Measurements from ENCODE around the gene ZNRF3. TPM values are rescaled to one million over a fixed set of nuclear protein-coding genes. Genes with fewer than 3 reads are reported as not detected.
"Not testable (repeated sequence)": the region's sequence is repeated elsewhere in the genome, so short reads cannot be mapped to it uniquely, and the experiment has no call there.

ZNRF3 gene
- total and polyA plus RNA-seq, 2 experiments from 2014 or later = 11.1 to 32.2 TPM

- TF ChIP-seq, protein P1, sequence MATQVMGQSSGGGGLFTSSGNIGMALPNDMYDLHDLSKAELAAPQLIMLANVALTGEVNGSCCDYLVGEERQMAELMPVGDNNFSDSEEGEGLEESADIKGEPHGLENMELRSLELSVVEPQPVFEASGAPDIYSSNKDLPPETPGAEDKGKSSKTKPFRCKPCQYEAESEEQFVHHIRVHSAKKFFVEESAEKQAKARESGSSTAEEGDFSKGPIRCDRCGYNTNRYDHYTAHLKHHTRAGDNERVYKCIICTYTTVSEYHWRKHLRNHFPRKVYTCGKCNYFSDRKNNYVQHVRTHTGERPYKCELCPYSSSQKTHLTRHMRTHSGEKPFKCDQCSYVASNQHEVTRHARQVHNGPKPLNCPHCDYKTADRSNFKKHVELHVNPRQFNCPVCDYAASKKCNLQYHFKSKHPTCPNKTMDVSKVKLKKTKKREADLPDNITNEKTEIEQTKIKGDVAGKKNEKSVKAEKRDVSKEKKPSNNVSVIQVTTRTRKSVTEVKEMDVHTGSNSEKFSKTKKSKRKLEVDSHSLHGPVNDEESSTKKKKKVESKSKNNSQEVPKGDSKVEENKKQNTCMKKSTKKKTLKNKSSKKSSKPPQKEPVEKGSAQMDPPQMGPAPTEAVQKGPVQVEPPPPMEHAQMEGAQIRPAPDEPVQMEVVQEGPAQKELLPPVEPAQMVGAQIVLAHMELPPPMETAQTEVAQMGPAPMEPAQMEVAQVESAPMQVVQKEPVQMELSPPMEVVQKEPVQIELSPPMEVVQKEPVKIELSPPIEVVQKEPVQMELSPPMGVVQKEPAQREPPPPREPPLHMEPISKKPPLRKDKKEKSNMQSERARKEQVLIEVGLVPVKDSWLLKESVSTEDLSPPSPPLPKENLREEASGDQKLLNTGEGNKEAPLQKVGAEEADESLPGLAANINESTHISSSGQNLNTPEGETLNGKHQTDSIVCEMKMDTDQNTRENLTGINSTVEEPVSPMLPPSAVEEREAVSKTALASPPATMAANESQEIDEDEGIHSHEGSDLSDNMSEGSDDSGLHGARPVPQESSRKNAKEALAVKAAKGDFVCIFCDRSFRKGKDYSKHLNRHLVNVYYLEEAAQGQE (IDR thresholded peaks at IDR 0.05; ENCODE audit: unreplicated experiment) = no peak
- TF ChIP-seq ETS1 (IDR thresholded peaks at IDR 0.05) = no peak
- TF ChIP-seq ZNF114 (CRISPR knock-in tag; IDR thresholded peaks at IDR 0.05) = no peak
- no peak for TF ChIP-seq ZNF462 (CRISPR knock-in tag; IDR thresholded peaks at IDR 0.05)
- no peak for TF ChIP-seq STAT1 (IDR thresholded peaks at IDR 0.05; ENCODE audit: unreplicated experiment)
Measured at GRCh38 chr22:29004647-29005371, 121.4 kb downstream of the ZNRF3 start (continued).

GRCh38 chr22:29005754-29006153 is 122.4 kb downstream of the ZNRF3 start:
- H3K27ac Mint-ChIP-seq; H3K27me3 ChIP-seq (ENCODE audit: insufficient read depth); H3K9me2 ChIP-seq (ENCODE audit: insufficient read depth); H2AFZ ChIP-seq; H4K20me1 ChIP-seq (replicated peaks; ENCODE audit: insufficient read depth); H3K4me3 Mint-ChIP-seq; H3K4me3 ChIP-seq; ATAC-seq; H3K36me3 Mint-ChIP-seq (ENCODE audit: low read depth); DNase-seq (ENCODE audit: low spot score); H3K9me3 Mint-ChIP-seq; H3K36me3 ChIP-seq (ENCODE audit: insufficient read depth): not testable (repeated sequence)
- Mint-ChIP-seq H3K4me1 (peaks cover 57% of the 10 kb centered on the region), H3K27me3 (ENCODE audit: insufficient read depth, low read depth, poor library complexity) (peaks cover 27% of the 10 kb centered on the region)
- peaks cover 14% of the 10 kb centered on the region; the same call in 1 of the 2 replicates for H3F3A ChIP-seq (replicated peaks; ENCODE audit: low read depth)
- peaks cover 64% of the 10 kb centered on the region for H3K4me1 ChIP-seq (ENCODE audit: insufficient read depth)
- H3K79me2 ChIP-seq (replicated peaks; ENCODE audit: insufficient read depth) = peaks cover 73% of the 10 kb centered on the region
- peak overlapping the region; percentile 95 for H3K27ac ChIP-seq (ENCODE audit: low read depth)
- H3K4me2 ChIP-seq = peak overlapping the region; percentile 72; the same call in 1 of the 2 replicates
